A673 (cell line): ENCODE data around the gene SSNA1. TPM values are rescaled to one million over a fixed set of nuclear protein-coding genes. Genes with fewer than 3 reads are reported as not detected.
A peak's percentile ranks its signal among the peaks of the same experiment; 100 is the strongest.

Source experiments
- BruUV-seq: library from RNA; stranded (reverse); fragments of 400-500 nt; replicated peaks from 2 replicates; lab custom pipeline; 2021; lab: Mats Ljungman, UMichigan
- CTCF ChIA-PET: fragments of 300-600 bp; sonication (Branson Sonifier 250); formaldehyde crosslinking; loops from one replicate; lab custom pipeline; 2022; ENCODE audit warnings: antibody characterized with exemption; lab: Charles Lee
- POLR2A ChIA-PET: fragments of 300-600 bp; sonication (Branson Sonifier 250); formaldehyde crosslinking; loops from one replicate; lab custom pipeline; 2022; ENCODE audit warnings: antibody characterized with exemption; ENCODE audit not compliant: low non-redundant PET; lab: Charles Lee
- DNase-seq: peaks from one replicate; pipeline ENCODE4 v3.0.0-alpha.2; 2015; ENCODE audit warnings: low spot score
- H3K27ac ChIP-seq: fragments of 200-600 bp; sonication (generic); 2 replicates; pipeline ENCODE4 v1.5.1; 2016; ENCODE audit warnings: mixed run types, low read depth, mild to moderate bottlenecking, mixed read lengths, antibody characterized with exemption, low read length; ENCODE audit not compliant: poor library complexity, severe bottlenecking
- H3K27me3 ChIP-seq: fragments of 200-600 bp; sonication (generic); replicated peaks from 2 replicates; pipeline ENCODE4 v1.6.1; 2017; ENCODE audit warnings: mixed run types, low read depth, mild to moderate bottlenecking, mixed read lengths, antibody characterized with exemption, low read length; ENCODE audit not compliant: insufficient read depth, poor library complexity
- H3K36me3 ChIP-seq: fragments of 200-600 bp; sonication (generic); 2 replicates; pipeline ENCODE4 v1.6.1; 2016; ENCODE audit warnings: mixed run types, mild to moderate bottlenecking, mixed read lengths, antibody characterized with exemption, low read length; ENCODE audit not compliant: insufficient read depth, poor library complexity, severe bottlenecking
- H3K4me1 ChIP-seq: fragments of 200-600 bp; sonication (generic); 2 replicates; pipeline ENCODE4 v1.6.1; 2017; ENCODE audit warnings: mixed run types, mild to moderate bottlenecking, mixed read lengths, antibody characterized with exemption, low read length; ENCODE audit not compliant: insufficient read depth, poor library complexity, severe bottlenecking
- H3K4me3 ChIP-seq: fragments of 200-600 bp; sonication (generic); 2 replicates; pipeline ENCODE4 v1.5.1; 2016; ENCODE audit warnings: low read depth, mixed run types, mild to moderate bottlenecking, mixed read lengths, low read length; ENCODE audit not compliant: poor library complexity, severe bottlenecking
- H3K9me3 ChIP-seq: fragments of 200-600 bp; sonication (generic); 2 replicates; pipeline ENCODE4 v1.6.1; 2016; ENCODE audit warnings: mixed run types, low read depth, mild to moderate bottlenecking, mixed read lengths, antibody characterized with exemption, low read length; ENCODE audit not compliant: poor library complexity, severe bottlenecking
- EZH2 ChIP-seq: fragments of 200-600 bp; sonication (generic); IDR thresholded peaks from 2 replicates; pipeline ENCODE4 v1.6.1; 2017; ENCODE audit warnings: borderline replicate concordance, low read depth, mild to moderate bottlenecking, mixed read lengths, antibody characterized with exemption, low read length; ENCODE audit not compliant: poor library complexity, severe bottlenecking
- intact Hi-C: fragments of 100-400 bp; cut with micrococcal nuclease; formaldehyde crosslinking; loops from one replicate; pipeline ENCODE4 v1.10.0; 2022; ENCODE audit not compliant: unreplicated experiment
- total RNA-seq: library from RNA; stranded (reverse); gene quantifications from 2 replicates; pipeline ENCODE4 v1.2.3, GENCODE V29; 2021
- TF ChIP-seq, protein P1 (sequence below): fragments of 300-800, 200-600 bp; sonication (generic); conservative IDR thresholded peaks from 2 replicates; pipeline ENCODE4 v1.5.1; 2017; ENCODE audit warnings: low read depth, mild to moderate bottlenecking, antibody characterized with exemption, low read length, moderate library complexity, mixed read lengths

The SSNA1 gene
- total RNA-seq, 1 experiment from 2014 or later, result 87.3 TPM

- H3K9me3 ChIP-seq, result no peaks in the 10 kb centered on the region
- H3K27me3 ChIP-seq, result no peaks in the 10 kb centered on the region
- ChIA-PET POLR2A (no interaction called here), CTCF (interaction anchor here (0.6 to 1.0 kb wide), 4 partner anchors 12 to 208 kb away, joined by 3 to 9 read pairs (median 5); partner anchors contain the start of gene PAXX)
- H3K4me3 ChIP-seq, result peak within 1 kb of the TSS; percentile 59
- H3K27ac ChIP-seq, result peak within 1 kb of the TSS; percentile 76
- peaks cover 6% of the 10 kb centered on the region for H3K36me3 ChIP-seq
- no peak for TF ChIP-seq EZH2
- TF ChIP-seq, protein P1, sequence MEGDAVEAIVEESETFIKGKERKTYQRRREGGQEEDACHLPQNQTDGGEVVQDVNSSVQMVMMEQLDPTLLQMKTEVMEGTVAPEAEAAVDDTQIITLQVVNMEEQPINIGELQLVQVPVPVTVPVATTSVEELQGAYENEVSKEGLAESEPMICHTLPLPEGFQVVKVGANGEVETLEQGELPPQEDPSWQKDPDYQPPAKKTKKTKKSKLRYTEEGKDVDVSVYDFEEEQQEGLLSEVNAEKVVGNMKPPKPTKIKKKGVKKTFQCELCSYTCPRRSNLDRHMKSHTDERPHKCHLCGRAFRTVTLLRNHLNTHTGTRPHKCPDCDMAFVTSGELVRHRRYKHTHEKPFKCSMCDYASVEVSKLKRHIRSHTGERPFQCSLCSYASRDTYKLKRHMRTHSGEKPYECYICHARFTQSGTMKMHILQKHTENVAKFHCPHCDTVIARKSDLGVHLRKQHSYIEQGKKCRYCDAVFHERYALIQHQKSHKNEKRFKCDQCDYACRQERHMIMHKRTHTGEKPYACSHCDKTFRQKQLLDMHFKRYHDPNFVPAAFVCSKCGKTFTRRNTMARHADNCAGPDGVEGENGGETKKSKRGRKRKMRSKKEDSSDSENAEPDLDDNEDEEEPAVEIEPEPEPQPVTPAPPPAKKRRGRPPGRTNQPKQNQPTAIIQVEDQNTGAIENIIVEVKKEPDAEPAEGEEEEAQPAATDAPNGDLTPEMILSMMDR, result no peak
- intact Hi-C loops, result loop anchor here (2.0 kb wide), 1 partner anchor 40 kb away; the partner anchor contains the start of gene TUBB4B
- no TSS peak for BruUV-seq
- peaks cover 34% of the 10 kb centered on the region for H3K4me1 ChIP-seq
- DNase-seq, result peak; percentile 100
Observed at GRCh38 chr9:137200311-137201204, 12.1 kb downstream of the SSNA1 start, which contains the start of gene TPRN. TSS of gene TPRN (minus strand) at chr9:137200741. CDS start at chr9:137200711, 30 bp downstream.

GRCh38 chr9:137201205-137201868 is 12.9 kb downstream of the SSNA1 start:
- Histone ChIP-seq H3K36me3 (peaks cover 6% of the 10 kb centered on the region), H3K27ac (peak overlapping the region; percentile 76), H3K9me3 (no peaks in the 10 kb centered on the region), H3K27me3 (no peaks in the 10 kb centered on the region), H3K4me1 (peaks cover 37% of the 10 kb centered on the region), H3K4me3 (peak overlapping the region; percentile 59)
- ChIA-PET CTCF (interaction anchor here (0.6 to 1.0 kb wide), 3 partner anchors 12 to 35 kb away, joined by 3 to 9 read pairs (median 4); no protein-coding TSS in a partner anchor), POLR2A (no interaction called here)
- intact Hi-C loops, result loop anchor here (2.0 kb wide), 1 partner anchor 39 kb away; the partner anchor contains the start of gene TUBB4B
- TF ChIP-seq EZH2, result no peak
- TF ChIP-seq, protein P1, result no peak
- DNase-seq, result no peak
- no TSS peak for BruUV-seq

DNA sequence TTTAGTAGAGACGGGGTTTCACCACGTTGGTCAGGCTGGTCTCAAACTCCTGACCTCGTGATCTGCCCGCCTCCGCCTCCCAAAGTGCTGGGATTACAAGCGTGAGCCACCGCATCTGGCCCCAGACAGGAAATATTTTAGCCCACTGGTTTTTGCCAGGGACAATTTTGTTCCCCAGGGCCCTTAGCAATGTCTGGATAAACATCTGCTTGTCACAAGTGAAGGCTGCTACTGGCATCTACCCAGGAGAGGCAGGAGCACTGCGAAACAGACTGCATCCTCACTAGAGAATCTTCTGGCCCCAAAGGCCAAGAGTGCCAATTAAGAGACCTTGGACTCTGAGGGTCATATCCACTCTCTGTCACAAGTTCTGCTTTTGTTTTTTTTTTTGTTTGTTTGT is 14.5 kb downstream of the SSNA1 start:
- CTCF ChIA-PET, result no interaction called here

More for the DNA sequence above, 14.5 kb downstream of the SSNA1 start:
- Histone ChIP-seq H3K27me3 (no peaks in the 10 kb centered on the region), H3K9me3 (no peaks in the 10 kb centered on the region), H3K4me3 (no peak overlapping the region), H3K36me3 (peaks cover 6% of the 10 kb centered on the region), H3K4me1 (peaks cover 43% of the 10 kb centered on the region), H3K27ac (no peak overlapping the region)
- intact Hi-C loops, result no loop called here
- DNase-seq, result no peak
- TF ChIP-seq, protein P1, result no peak
- no peak for TF ChIP-seq EZH2
- no TSS peak for BruUV-seq
- POLR2A ChIA-PET, result no interaction called here
